Thyroid gland (tissue), 4 donors: Measurements from ENCODE around the gene SYNE3. TPM values are rescaled to one million over a fixed set of nuclear protein-coding genes. Genes with fewer than 3 reads are reported as not detected.
A peak's percentile ranks its signal among the peaks of the same experiment; 100 is the strongest.

ENCODE experiments used
- DNase-seq, 2 donors: peaks; one replicate each; pipeline ENCODE4 v3.0.0-alpha.2; 2019
- H3K27ac ChIP-seq, 3 donors: fragments of 200-600 bp; sonication (generic); 1 replicate in 2 of 3; 2 replicates in 1 of 3; pipeline ENCODE4 v1.5.1; 2016 to 2019; ENCODE audit warnings: mild to moderate bottlenecking in 1 of 3, moderate library complexity in 1 of 3
- H3K27me3 ChIP-seq: fragments of 200-600 bp; sonication (generic); one replicate; pipeline ENCODE4 v1.5.1; 2019
- H3K36me3 ChIP-seq, 2 donors: fragments of 200-600 bp; sonication (generic); one replicate each; pipeline ENCODE4 v1.5.1; 2016 to 2019
- H3K4me1 ChIP-seq, 2 donors: fragments of 200-600 bp; sonication (generic); one replicate each; pipeline ENCODE4 v1.5.1; 2017 to 2019
- H3K4me3 ChIP-seq, 3 donors: fragments of 200-600 bp; sonication (generic); replicated peaks in 1 of 3; 1 replicate in 2 of 3; 2 replicates in 1 of 3; pipeline ENCODE4 v1.5.1; 2016; ENCODE audit warnings: mild to moderate bottlenecking in 1 of 3
- H3K9me3 ChIP-seq: fragments of 200-600 bp; sonication (generic); one replicate; pipeline ENCODE4 v1.5.1; 2017
- POLR2A ChIP-seq, 2 donors: fragments of 450-650 bp; IDR thresholded peaks; one replicate each; pipeline ENCODE4 v1.6.1; 2017; ENCODE audit warnings: antibody characterized with exemption in 2 of 2, mild to moderate bottlenecking in 2 of 2, moderate library complexity in 1 of 2
- WGBS, 2 donors: methylation state at CpG; one replicate each; pipeline ENCODE4 v1.1.5; 2017; 5-methylcytosine and 5-hydroxymethylcytosine counted together
- intact Hi-C: fragments of 100-400 bp; cut with DNase I; formaldehyde crosslinking; loops from one replicate; pipeline ENCODE4 v1.15.1; 2023
- total RNA-seq, 4 donors: library from RNA; depleted of rRNA; stranded (reverse); fragments of >200 nt; gene quantifications; one replicate each; pipeline ENCODE4 v1.2.3, GENCODE V29; 2016
- TF ChIP-seq, protein P1 (sequence below), 6 experiments: fragments of 200-600 bp in 3 of 6; fragments of 450-650 bp in 3 of 6; sonication (generic) in 3 of 6; IDR thresholded peaks; one replicate each; pipeline ENCODE4 v1.5.1; 2016 to 2019; ENCODE audit warnings: antibody characterized with exemption in 6 of 6, mild to moderate bottlenecking in 2 of 6, inconsistent platforms in 1 of 6, moderate library complexity in 1 of 6

Gene SYNE3
- total RNA-seq, 4 donors from 2014 or later = 9.7 to 21.9 (median 17.6) TPM

DNA sequence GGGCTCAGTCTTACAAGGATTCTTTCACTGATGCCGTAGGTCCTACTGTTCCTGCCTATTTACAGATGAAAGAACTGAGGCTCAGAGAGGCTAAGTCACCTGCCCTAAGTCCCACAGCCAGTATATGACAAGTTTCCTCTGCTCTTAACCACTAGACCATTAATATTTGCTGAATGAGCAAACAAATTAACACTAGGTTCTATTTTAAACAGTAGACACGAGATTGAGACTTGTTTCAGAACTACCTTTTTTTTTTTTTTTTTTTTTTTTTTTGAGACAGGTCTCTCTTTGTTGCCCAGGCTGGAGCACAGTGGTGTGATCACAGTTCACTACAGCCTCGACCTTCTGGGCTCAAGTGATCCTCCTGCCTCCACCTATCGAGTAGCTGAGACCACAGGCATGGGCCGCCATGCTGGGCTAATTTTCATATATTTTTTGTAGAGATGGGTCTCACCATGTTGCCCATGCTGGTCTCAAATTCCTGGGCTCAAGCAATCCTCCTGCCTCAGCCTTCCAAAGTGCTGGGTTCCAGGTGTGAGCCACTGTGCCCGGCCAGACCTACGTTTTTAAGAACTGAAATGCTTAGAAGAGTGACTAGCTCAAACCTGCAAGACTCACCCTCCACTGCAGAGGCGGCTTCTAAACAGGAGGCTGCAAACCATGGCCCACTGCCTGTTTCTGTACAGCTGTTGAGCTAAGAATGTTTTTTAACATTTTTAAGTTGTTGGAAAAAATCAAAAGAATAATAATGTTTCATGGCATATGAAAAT lies 12.9 kb downstream of the SYNE3 start:
- Histone ChIP-seq H3K27ac (no peak overlapping the region), H3K36me3 (no peaks in the 10 kb centered on the region), H3K4me3 (no peak overlapping the region), H3K9me3 (no peaks in the 10 kb centered on the region), H3K4me1 (peaks cover 17 to 36% of the 10 kb centered on the region in 2 donors), H3K27me3 (no peaks in the 10 kb centered on the region)
- intact Hi-C loops = no loop called here
- no peak for DNase-seq
- TF ChIP-seq POLR2A (IDR thresholded peaks at IDR 0.05) = no peak
- TF ChIP-seq, protein P1, sequence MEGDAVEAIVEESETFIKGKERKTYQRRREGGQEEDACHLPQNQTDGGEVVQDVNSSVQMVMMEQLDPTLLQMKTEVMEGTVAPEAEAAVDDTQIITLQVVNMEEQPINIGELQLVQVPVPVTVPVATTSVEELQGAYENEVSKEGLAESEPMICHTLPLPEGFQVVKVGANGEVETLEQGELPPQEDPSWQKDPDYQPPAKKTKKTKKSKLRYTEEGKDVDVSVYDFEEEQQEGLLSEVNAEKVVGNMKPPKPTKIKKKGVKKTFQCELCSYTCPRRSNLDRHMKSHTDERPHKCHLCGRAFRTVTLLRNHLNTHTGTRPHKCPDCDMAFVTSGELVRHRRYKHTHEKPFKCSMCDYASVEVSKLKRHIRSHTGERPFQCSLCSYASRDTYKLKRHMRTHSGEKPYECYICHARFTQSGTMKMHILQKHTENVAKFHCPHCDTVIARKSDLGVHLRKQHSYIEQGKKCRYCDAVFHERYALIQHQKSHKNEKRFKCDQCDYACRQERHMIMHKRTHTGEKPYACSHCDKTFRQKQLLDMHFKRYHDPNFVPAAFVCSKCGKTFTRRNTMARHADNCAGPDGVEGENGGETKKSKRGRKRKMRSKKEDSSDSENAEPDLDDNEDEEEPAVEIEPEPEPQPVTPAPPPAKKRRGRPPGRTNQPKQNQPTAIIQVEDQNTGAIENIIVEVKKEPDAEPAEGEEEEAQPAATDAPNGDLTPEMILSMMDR (IDR thresholded peaks at IDR 0.05) = no peak
- 88 to 93% methylated on average over 8 of the region's 8 CpGs for WGBS, 2 donors

GRCh38 chr14:95502381-95502950 lies 14.0 kb downstream of the SYNE3 start:
- TF ChIP-seq, protein P1 (IDR thresholded peaks at IDR 0.05) = no peak
- H3K9me3 ChIP-seq = no peaks in the 10 kb centered on the region
- H3K4me1 ChIP-seq = peaks cover 19 to 36% of the 10 kb centered on the region in 2 donors
- no peaks in the 10 kb centered on the region for H3K27me3 ChIP-seq
- WGBS, 2 donors = 87 to 93% methylated on average over 14 of the region's 14 CpGs
- intact Hi-C loops = no loop called here
- H3K27ac ChIP-seq = no peak overlapping the region
- no peak for DNase-seq
- no peaks in the 10 kb centered on the region for H3K36me3 ChIP-seq
- H3K4me3 ChIP-seq = no peak overlapping the region

DNA sequence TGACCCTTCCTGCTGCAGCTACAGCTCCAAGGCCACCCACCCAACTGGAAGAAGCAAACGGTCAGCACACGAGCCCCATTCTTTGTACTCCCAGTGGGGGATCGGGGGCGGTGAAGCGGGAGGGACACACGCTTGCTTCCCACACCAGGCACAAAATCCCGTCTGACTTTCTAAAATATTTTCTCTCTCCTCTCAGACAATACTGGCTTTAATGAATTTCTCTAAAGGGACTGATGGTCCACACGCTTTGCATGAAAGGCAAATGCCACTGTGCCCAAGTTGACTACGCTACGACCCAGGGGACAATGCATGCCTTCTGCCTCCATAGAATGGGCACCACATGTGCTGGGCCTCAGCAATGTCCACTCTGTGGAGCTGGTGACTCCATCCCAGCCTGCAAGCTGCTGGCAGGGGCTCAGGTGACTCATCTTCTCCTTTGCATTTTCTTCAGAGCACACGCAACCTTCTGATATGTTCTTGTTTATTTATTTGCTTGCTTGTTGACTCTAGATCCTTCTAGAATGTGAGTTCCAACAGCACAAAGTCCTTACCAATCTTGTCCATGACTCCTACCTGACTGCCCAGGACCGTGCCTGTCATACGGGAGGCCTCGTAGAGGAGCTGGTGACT lies 15.6 kb downstream of the SYNE3 start:
- H3K4me1 ChIP-seq = peaks cover 26 to 42% of the 10 kb centered on the region in 2 donors
- H3K27ac ChIP-seq = peak overlapping the region in 1 of 3 donors; percentile 44
- intact Hi-C loops = no loop called here
- H3K9me3 ChIP-seq = no peaks in the 10 kb centered on the region
- no peak for DNase-seq
- H3K4me3 ChIP-seq = no peak overlapping the region
- no peaks in the 10 kb centered on the region for H3K36me3 ChIP-seq
- H3K27me3 ChIP-seq = no peaks in the 10 kb centered on the region
- TF ChIP-seq, protein P1 (IDR thresholded peaks at IDR 0.05) = no peak
- no peak for TF ChIP-seq POLR2A (IDR thresholded peaks at IDR 0.05)
- WGBS, 2 donors = 74 to 79% methylated on average over 14 of the region's 14 CpGs

DNA sequence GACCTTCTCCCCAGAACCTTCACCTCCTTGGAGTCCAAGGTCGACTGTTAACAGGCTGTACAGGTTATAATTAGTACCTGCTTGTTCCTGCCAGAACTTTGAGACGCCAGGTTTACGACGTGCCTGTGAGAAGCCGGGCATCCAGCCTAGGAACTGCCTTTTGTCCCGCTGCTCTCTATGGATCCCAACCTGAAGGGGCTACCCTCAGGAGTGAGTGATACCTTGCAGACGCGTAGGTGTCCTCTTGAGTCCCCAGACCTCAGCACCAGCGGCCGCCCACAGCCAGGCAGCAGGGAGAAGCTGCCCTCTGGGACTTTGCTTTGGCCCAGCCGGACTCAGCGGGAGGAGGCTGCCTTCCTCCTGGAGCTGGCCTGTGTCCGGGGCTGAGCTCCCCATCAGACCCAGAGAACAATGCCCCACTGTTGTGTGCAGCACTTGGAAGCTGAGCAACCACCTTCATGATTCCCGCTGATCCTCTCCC lies 16.2 kb downstream of the SYNE3 start:
- H3K27me3 ChIP-seq = no peaks in the 10 kb centered on the region
- no peaks in the 10 kb centered on the region for H3K36me3 ChIP-seq
- H3K4me1 ChIP-seq = peaks cover 29 to 49% of the 10 kb centered on the region in 2 donors
- DNase-seq = no peak
- WGBS, 2 donors = 69 to 82% methylated on average over 9 to 14 of the region's 14 CpGs
- no peak for TF ChIP-seq POLR2A (IDR thresholded peaks at IDR 0.05)
- TF ChIP-seq, protein P1 (IDR thresholded peaks at IDR 0.05) = no peak
- H3K4me3 ChIP-seq = no peak overlapping the region
- intact Hi-C loops = no loop called here
- H3K27ac ChIP-seq = no peak overlapping the region
- no peaks in the 10 kb centered on the region for H3K9me3 ChIP-seq

- Histone ChIP-seq H3K4me3 (no peak overlapping the region), H3K9me3 (no peaks in the 10 kb centered on the region), H3K4me1 (peaks cover 31 to 43% of the 10 kb centered on the region in 2 donors), H3K27ac (peak overlapping the region in 1 of 3 donors; percentile 11), H3K27me3 (no peaks in the 10 kb centered on the region), H3K36me3 (no peaks in the 10 kb centered on the region)
- TF ChIP-seq, protein P1 (IDR thresholded peaks at IDR 0.05) = no peak
- TF ChIP-seq POLR2A (IDR thresholded peaks at IDR 0.05) = no peak
- intact Hi-C loops = no loop called here
- no peak for DNase-seq
- WGBS, 2 donors = 26 to 43% methylated on average over 1 of the region's 1 CpG
These were observed 17.1 kb downstream of the SYNE3 start for GRCh38 chr14:95499354-95499750.
